H1 (cell line): ENCODE data around the gene FUBP3. TPM values are rescaled to one million over a fixed set of nuclear protein-coding genes. Genes with fewer than 3 reads are reported as not detected.

ENCODE experiments used
- CTCF ChIA-PET: fragments of 300-600 bp; sonication (Branson Sonifier 250); formaldehyde crosslinking; loops from one replicate; lab custom pipeline; 2021; ENCODE audit not compliant: partially characterized antibody; lab: Charles Lee
- POLR2A ChIA-PET: fragments of 300-600 bp; sonication (Branson Sonifier 250); formaldehyde crosslinking; loops from one replicate; lab custom pipeline; 2021; ENCODE audit warnings: inconsistent platforms; ENCODE audit not compliant: partially characterized antibody; lab: Charles Lee
- DNase-seq, 2 experiments: peaks; one replicate each; pipeline versions ENCODE4 v3.0.0 to v3.0.0-alpha.2; 2010 to 2022; ENCODE audit warnings: low spot score in 2 of 2, low read depth in 1 of 2, mixed read lengths in 1 of 2
- FAIRE-seq: peaks from 2 replicates; lab custom pipeline; 2011; peaks lifted over from hg19 to GRCh38; lab: Jason Lieb, UNC
- H2AFZ ChIP-seq: 2 replicates; pipeline ENCODE4 v1.8.1; 2012; ENCODE audit warnings: low read length, inconsistent platforms
- H2AK5ac ChIP-seq: 2 replicates; pipeline ENCODE4 v1.6.1; 2013; ENCODE audit warnings: low read depth, low read length
- H2BK120ac ChIP-seq: replicated peaks from 2 replicates; pipeline ENCODE3; 2013; ENCODE audit warnings: low read depth, low read length, inconsistent platforms
- H2BK12ac ChIP-seq: 2 replicates; pipeline ENCODE4 v1.6.1; 2013; ENCODE audit warnings: low read depth, low read length
- H2BK15ac ChIP-seq: 2 replicates; pipeline ENCODE4 v1.6.1; 2013; ENCODE audit warnings: low read length
- H2BK20ac ChIP-seq: 2 replicates; pipeline ENCODE4 v1.6.1; 2013; ENCODE audit warnings: low read length
- H2BK5ac ChIP-seq: 2 replicates; pipeline ENCODE4 v1.6.1; 2013; ENCODE audit warnings: low read depth, low read length
- H3K14ac ChIP-seq: 2 replicates; pipeline ENCODE4 v1.6.1; 2013; ENCODE audit warnings: inconsistent platforms; ENCODE audit not compliant: insufficient read length
- H3K18ac ChIP-seq: 2 replicates; pipeline ENCODE4 v1.6.1; 2013; ENCODE audit warnings: low read length; ENCODE audit errors: extremely low read depth
- H3K23ac ChIP-seq: 2 replicates; pipeline ENCODE4 v1.6.1; 2013; ENCODE audit warnings: inconsistent platforms; ENCODE audit not compliant: insufficient read length
- H3K23me2 ChIP-seq: 2 replicates; pipeline ENCODE4 v1.6.1; 2013; ENCODE audit warnings: low read depth, low read length
- H3K27ac ChIP-seq: 2 replicates; pipeline ENCODE4 v1.6.1; 2011; ENCODE audit warnings: low read depth, low read length, inconsistent platforms
- H3K27me3 ChIP-seq, 4 experiments: replicated peaks in 1 of 4; 1 replicate in 1 of 4; 2 replicates in 3 of 4; pipeline versions ENCODE4 v1.6.1 to v1.8.1; 2011 to 2013; ENCODE audit warnings: low read length in 3 of 4, mild to moderate bottlenecking in 3 of 4, inconsistent platforms in 2 of 4, mixed read lengths in 2 of 4, moderate library complexity in 1 of 4; ENCODE audit not compliant: control insufficient read depth in 3 of 4, insufficient read depth in 3 of 4; ENCODE audit errors: extremely low read depth in 1 of 4
- H3K36me3 ChIP-seq, 4 experiments: 2 replicates each; pipeline versions ENCODE4 v1.6.1 to v1.8.1; 2011 to 2013; ENCODE audit warnings: mild to moderate bottlenecking in 4 of 4, low read length in 3 of 4, moderate library complexity in 2 of 4, control low read depth in 1 of 4, inconsistent platforms in 1 of 4; ENCODE audit not compliant: insufficient read depth in 4 of 4, control insufficient read depth in 2 of 4
- H3K4ac ChIP-seq: replicated peaks from 2 replicates; pipeline ENCODE3; 2013; ENCODE audit warnings: low read length, low read depth, mixed read lengths, inconsistent platforms; ENCODE audit not compliant: insufficient read length
- H3K4me1 ChIP-seq, 4 experiments: replicated peaks in 1 of 4; 1 replicate in 1 of 4; 2 replicates in 3 of 4; pipeline versions ENCODE4 v1.6.1 to v1.8.1; 2011 to 2013; ENCODE audit warnings: low read length in 3 of 4, inconsistent platforms in 2 of 4, mixed read lengths in 1 of 4; ENCODE audit not compliant: insufficient read depth in 4 of 4, control insufficient read depth in 3 of 4
- H3K4me2 ChIP-seq, 2 experiments: 2 replicates each; pipeline versions ENCODE4 v1.6.1 to v1.8.1; 2011 to 2013; ENCODE audit warnings: low read depth in 2 of 2, low read length in 2 of 2, control low read depth in 1 of 2, inconsistent platforms in 1 of 2, mild to moderate bottlenecking in 1 of 2; ENCODE audit not compliant: insufficient read depth in 1 of 2
- H3K4me3 ChIP-seq, 4 experiments: fragments of 200-600, 300-600 bp in 1 of 4; sonication (generic), shearing (Covaris generic), sonication (Bioruptor Twin) in 1 of 4; 2 replicates each; pipeline versions ENCODE4 v1.5.1 to v1.8.1; 2011 to 2016; ENCODE audit warnings: low read length in 4 of 4, low read depth in 3 of 4, control low read depth in 2 of 4, inconsistent platforms in 2 of 4, mild to moderate bottlenecking in 2 of 4, mixed read lengths in 1 of 4, moderate library complexity in 1 of 4; ENCODE audit not compliant: insufficient read depth in 2 of 4; ENCODE audit errors: extremely low read depth in 1 of 4
- H3K56ac ChIP-seq: replicated peaks from 2 replicates; pipeline ENCODE3; 2013; ENCODE audit warnings: low read depth, mild to moderate bottlenecking, mixed read lengths, low read length, inconsistent platforms; ENCODE audit not compliant: insufficient read length
- H3K79me1 ChIP-seq: 2 replicates; pipeline ENCODE4 v1.6.1; 2013; ENCODE audit warnings: low read depth, low read length, control low read depth
- H3K79me2 ChIP-seq, 2 experiments: 2 replicates each; pipeline versions ENCODE4 v1.6.1 to v1.8.1; 2012 to 2013; ENCODE audit warnings: low read length in 2 of 2, mild to moderate bottlenecking in 2 of 2, inconsistent platforms in 1 of 2; ENCODE audit not compliant: insufficient read depth in 2 of 2, control insufficient read depth in 1 of 2
- H3K9ac ChIP-seq, 4 experiments: replicated peaks in 1 of 4; 1 replicate in 1 of 4; 2 replicates in 3 of 4; pipeline versions ENCODE4 v1.6.1 to v1.8.1; 2011 to 2013; ENCODE audit warnings: low read depth in 3 of 4, low read length in 3 of 4, control low read depth in 2 of 4, mild to moderate bottlenecking in 2 of 4, moderate library complexity in 2 of 4, inconsistent platforms in 1 of 4; ENCODE audit errors: extremely low read depth in 1 of 4
- H3K9me3 ChIP-seq, 2 experiments: 2 replicates each; pipeline versions ENCODE4 v1.6.1 to v1.8.1; 2012 to 2013; ENCODE audit warnings: mild to moderate bottlenecking in 2 of 2, moderate library complexity in 2 of 2, control low read depth in 1 of 2, inconsistent platforms in 1 of 2, low read depth in 1 of 2, low read length in 1 of 2, mixed read lengths in 1 of 2; ENCODE audit not compliant: insufficient read depth in 2 of 2
- H4K20me1 ChIP-seq, 2 experiments: replicated peaks in 1 of 2; 2 replicates each; pipeline versions ENCODE3 to v1.8.1; 2011 to 2013; ENCODE audit warnings: inconsistent platforms in 2 of 2, low read length in 2 of 2, mild to moderate bottlenecking in 1 of 2; ENCODE audit not compliant: insufficient read depth in 2 of 2, control insufficient read depth in 1 of 2
- H4K5ac ChIP-seq: 2 replicates; pipeline ENCODE4 v1.6.1; 2013; ENCODE audit warnings: low read length, low read depth, mixed read lengths, inconsistent platforms; ENCODE audit not compliant: insufficient read length
- H4K8ac ChIP-seq: 2 replicates; pipeline ENCODE4 v1.8.0; 2013; ENCODE audit warnings: mild to moderate bottlenecking, moderate library complexity, low read length, inconsistent platforms; ENCODE audit not compliant: insufficient read depth; ENCODE audit errors: extremely low read depth
- H4K91ac ChIP-seq: replicated peaks from 2 replicates; pipeline ENCODE3; 2013; ENCODE audit warnings: low read length, mixed read lengths, inconsistent platforms; ENCODE audit not compliant: insufficient read length
- EZH2 ChIP-seq: fragments of 200-600 bp; sonication (generic); IDR thresholded peaks from 2 replicates; pipeline ENCODE4 v1.7.1; 2012; ENCODE audit warnings: low read depth, mild to moderate bottlenecking, moderate library complexity, low read length, inconsistent platforms; ENCODE audit not compliant: severe bottlenecking
- KDM4A ChIP-seq: IDR thresholded peaks from one replicate; pipeline ENCODE4 v1.7.1; 2012; ENCODE audit warnings: low read depth, mild to moderate bottlenecking, moderate library complexity, low read length, inconsistent platforms; ENCODE audit not compliant: severe bottlenecking
- NANOG ChIP-seq: IDR thresholded peaks from 2 replicates; pipeline ENCODE4 v1.6.1; 2011; ENCODE audit warnings: low read length, low read depth, mild to moderate bottlenecking, inconsistent platforms; ENCODE audit not compliant: insufficient read depth, poor library complexity, severe bottlenecking
- PHF8 ChIP-seq: fragments of 200-600 bp; sonication (generic); conservative IDR thresholded peaks from 2 replicates; pipeline ENCODE4 v1.7.1; 2012; ENCODE audit warnings: low read depth, mild to moderate bottlenecking, inconsistent platforms, low read length, moderate library complexity
- POLR2AphosphoS5 ChIP-seq: IDR thresholded peaks from 2 replicates; pipeline ENCODE4 v1.6.1; 2011; ENCODE audit warnings: low read depth, low read length
- RNF2 ChIP-seq: fragments of 200-900, 300-1000 bp; sonication (generic); IDR thresholded peaks from 2 replicates; pipeline ENCODE4 v1.7.1; 2016; ENCODE audit warnings: borderline replicate concordance, low read depth, mild to moderate bottlenecking, antibody characterized with exemption, low read length; ENCODE audit not compliant: poor library complexity, severe bottlenecking; ENCODE audit errors: missing control alignments
- WGBS, 2 experiments: shearing (Covaris generic) in 1 of 2; methylation state at CpG; one replicate each; pipeline versions ENCODE4 v1.1.6 to v1.1.7; 2013 to 2015; ENCODE audit warnings: low lambda C conversion rate in 2 of 2, mixed read lengths in 2 of 2, inconsistent platforms in 1 of 2, low coverage in 1 of 2, missing lambda C conversion rate in 1 of 2; ENCODE audit not compliant: insufficient replicate concordance in 2 of 2, insufficient coverage in 1 of 2, insufficient read length in 1 of 2; ENCODE audit errors: extremely low coverage in 1 of 2, missing lambda C conversion rate in 1 of 2; 5-methylcytosine and 5-hydroxymethylcytosine counted together
- polyA plus RNA-seq, 7 experiments: library from polyadenylated mRNA; depleted of rRNA in 3 of 7; stranded (reverse) in 5 of 7; unstranded in 2 of 7; fragments of >200 nt in 5 of 7; fragments of 200-250 nt in 2 of 7; gene quantifications; 1 replicate in 5 of 7; 2 replicates in 1 of 7; 4 replicates in 1 of 7; pipeline versions ENCODE4 v1.2.1 to v1.2.3, GENCODE V29; 2011 to 2013; ENCODE audit warnings: missing spikeins in 2 of 7, mixed read lengths in 2 of 7
- total RNA-seq: library from RNA; stranded (reverse); fragmentation: NEBNext Ultra II Directional; extraction: Animal tissue kit (Norgen Biotek cat#: 25700); gene quantifications from 2 replicates; pipeline ENCODE4 v1.2.1, GENCODE V29; 2021

Gene FUBP3
- total and polyA plus RNA-seq, 2 of the 8 experiments (the other 6 are each of a cell fraction or from before 2014, with no cell fraction given): 23.7 to 76.4 TPM

- POLR2A ChIA-PET: no interaction called here
- CTCF ChIA-PET: interaction anchor here (1.3 to 2.7 kb wide), 3 partner anchors 22 to 195 kb away, joined by 3 to 13 read pairs (median 4); no protein-coding TSS in a partner anchor
Measured at GRCh38 chr9:130660683-130661450, 81.5 kb downstream of the FUBP3 start.

More at GRCh38 chr9:130660683-130661450, 81.5 kb downstream of the FUBP3 start:
- Histone ChIP-seq H3K79me2 (no peaks in the 10 kb centered on the region), H3K14ac (no peak overlapping the region), H2BK20ac (no peak overlapping the region), H3K36me3 (peaks cover 0 to 6% (median 0%) of the 10 kb centered on the region in 4 experiments; a peak in 1 of 8 replicates)
- FAIRE-seq (no peak), DNase-seq (peak in 1 of 2 experiments; percentile 75)
- TF ChIP-seq KDM4A (peak; percentile 91), NANOG (peak; percentile 57), RNF2 (peak; percentile 84), POLR2AphosphoS5 (no peak), EZH2 (peak; percentile 59), PHF8 (peak; percentile 27; the same call in 1 of the 2 replicates)
- TF ChIP-seq, all 59 proteins: peak for 5
- H3K4me3 ChIP-seq: peak overlapping the region; percentile 25 to 62 (median 34)
- H3K27ac ChIP-seq: no peak overlapping the region
- no peak overlapping the region for H2BK15ac ChIP-seq
- H3K56ac ChIP-seq: no peak overlapping the region
- H4K5ac ChIP-seq: no peak overlapping the region
- peak overlapping the region; percentile 62 to 74 for H3K4me2 ChIP-seq
- H3K23me2 ChIP-seq: peaks cover 12% of the 10 kb centered on the region; the same call in 1 of the 2 replicates
- H2AK5ac ChIP-seq: no peak overlapping the region
- no peak overlapping the region for H4K91ac ChIP-seq
- no peak overlapping the region for H3K4ac ChIP-seq
- no peak overlapping the region for H2BK120ac ChIP-seq
- no peak overlapping the region for H3K23ac ChIP-seq
- peak overlapping the region; percentile 48 for H4K8ac ChIP-seq
- peaks cover 7 to 14% of the 10 kb centered on the region in 2 experiments for H4K20me1 ChIP-seq
- H3K9me3 ChIP-seq: peaks cover 6 to 8% of the 10 kb centered on the region in 2 experiments; a peak in 3 of 4 replicates
- H3K27me3 ChIP-seq: peaks cover 80 to 100% (median 96%) of the 10 kb centered on the region in 4 experiments
- H2AFZ ChIP-seq: no peak overlapping the region
- H3K4me1 ChIP-seq: peaks cover 4 to 34% (median 19%) of the 10 kb centered on the region in 4 experiments
- H3K9ac ChIP-seq: no peak overlapping the region
- WGBS, 2 experiments: 2% methylated on average over 31 of the region's 82 CpGs; no CpG with 5 or more reads in 1 of the 2 experiments
- no peak overlapping the region for H2BK12ac ChIP-seq
- H2BK5ac ChIP-seq: no peak overlapping the region
- H3K79me1 ChIP-seq: no peaks in the 10 kb centered on the region
- no peak overlapping the region; the same call in 1 of the 2 replicates for H3K18ac ChIP-seq
